Activated B cell treated with CpG ODN at 0.5 μM for 24 hours (primary cell): ENCODE data around the gene KRTAP10-11. TPM values are rescaled to one million over a fixed set of nuclear protein-coding genes. Genes with fewer than 3 reads are reported as not detected.

Experiments used
- ATAC-seq: fragments of 200-7000 bp; cut with Tn5 transposase; one replicate; pipeline ENCODE4 v1.10.0; 2021; ENCODE audit warnings: low read depth, mild to moderate bottlenecking, moderate library complexity
- CTCF ChIA-PET: fragments of 350-600 bp; sonication (Branson Sonifier 250); formaldehyde crosslinking; loops from one replicate; lab custom pipeline; 2021; ENCODE audit warnings: antibody characterized with exemption; lab: Charles Lee
- POLR2A ChIA-PET: fragments of 350-600 bp; sonication (Branson Sonifier 250); formaldehyde crosslinking; loops from one replicate; lab custom pipeline; 2021; ENCODE audit warnings: antibody characterized with exemption; lab: Charles Lee
- DNase-seq: peaks from one replicate; pipeline ENCODE4 v3.0.0; 2022
- H3K27ac Mint-ChIP-seq: one replicate; pipeline ENCODE4 v1.8.0; 2020; ENCODE audit warnings: mixed read lengths
- H3K27me3 Mint-ChIP-seq: one replicate; pipeline ENCODE4 v1.8.0; 2021; ENCODE audit warnings: mixed read lengths
- H3K36me3 Mint-ChIP-seq: one replicate; pipeline ENCODE4 v1.8.0; 2021; ENCODE audit warnings: low read depth, mixed read lengths
- H3K4me1 Mint-ChIP-seq: one replicate; pipeline ENCODE4 v1.8.0; 2021; ENCODE audit warnings: mixed read lengths
- H3K4me3 Mint-ChIP-seq: one replicate; pipeline ENCODE4 v1.8.0; 2020; ENCODE audit warnings: mild to moderate bottlenecking, mixed read lengths
- H3K9me3 Mint-ChIP-seq: one replicate; pipeline ENCODE4 v1.8.0; 2020; ENCODE audit warnings: mixed read lengths
- CTCF ChIP-seq: fragments of 200-600 bp; IDR thresholded peaks from one replicate; pipeline ENCODE4 v1.8.0; 2022; ENCODE audit warnings: antibody characterized with exemption, mild to moderate bottlenecking
- intact Hi-C: fragments of 100-400 bp; cut with micrococcal nuclease; formaldehyde crosslinking; loops from one replicate; pipeline ENCODE4 v1.15.1; 2024
- total RNA-seq: library from RNA; stranded (reverse); gene quantifications from 2 replicates; pipeline ENCODE4 v1.2.3, GENCODE V29; 2022

Gene KRTAP10-11
- total RNA-seq, 1 donor from 2014 or later = not detected

- DNase-seq = no peak
- ChIA-PET POLR2A (no interaction called here), CTCF (no interaction called here)
- Mint-ChIP-seq H3K27me3 (peaks cover 32% of the 10 kb centered on the region), H3K4me3 (no peak within 1 kb of the TSS), H3K27ac (no peak within 1 kb of the TSS), H3K4me1 (no peaks in the 10 kb centered on the region), H3K9me3 (peaks cover 11% of the 10 kb centered on the region), H3K36me3 (no peaks in the 10 kb centered on the region)
- intact Hi-C loops = no loop called here
- TF ChIP-seq CTCF = no peak
- ATAC-seq = no peak
Observed at GRCh38 chr21:44666401-44667320, 20.4 kb downstream of the KRTAP10-11 start, which contains the start of gene KRTAP12-2. KRTAP12-2 (minus strand) TSS chr21:44666927; CDS start chr21:44666886, 41 bp downstream.

GRCh38 chr21:44667612-44668011 lies 21.4 kb downstream of the KRTAP10-11 start:
- no peak for TF ChIP-seq CTCF
- Mint-ChIP-seq H3K27me3 (peaks cover 29% of the 10 kb centered on the region), H3K4me3 (no peak overlapping the region), H3K27ac (no peak overlapping the region), H3K4me1 (no peaks in the 10 kb centered on the region), H3K36me3 (no peaks in the 10 kb centered on the region), H3K9me3 (peaks cover 12% of the 10 kb centered on the region)
- DNase-seq (no peak), ATAC-seq (no peak)
- POLR2A ChIA-PET = no interaction called here
- intact Hi-C loops = no loop called here
- CTCF ChIA-PET = no interaction called here

- H3K36me3 Mint-ChIP-seq = no peaks in the 10 kb centered on the region
- intact Hi-C loops = no loop called here
- H3K4me1 Mint-ChIP-seq = no peaks in the 10 kb centered on the region
- ChIA-PET POLR2A (no interaction called here), CTCF (no interaction called here)
- DNase-seq (no peak), ATAC-seq (no peak)
- peaks cover 21% of the 10 kb centered on the region for H3K27me3 Mint-ChIP-seq
- no peak for TF ChIP-seq CTCF
- H3K9me3 Mint-ChIP-seq = peaks cover 16% of the 10 kb centered on the region
- H3K4me3 Mint-ChIP-seq = no peak overlapping the region
- no peak overlapping the region for H3K27ac Mint-ChIP-seq
Observed at GRCh38 chr21:44670642-44671432, 24.6 kb downstream of the KRTAP10-11 start.

- peaks cover 16% of the 10 kb centered on the region for H3K9me3 Mint-ChIP-seq
- POLR2A ChIA-PET = no interaction called here
Observed at GRCh38 chr21:44671911-44672310, 25.7 kb downstream of the KRTAP10-11 start.

More at GRCh38 chr21:44671911-44672310, 25.7 kb downstream of the KRTAP10-11 start:
- DNase-seq (no peak), ATAC-seq (no peak)
- Mint-ChIP-seq H3K27ac (no peak overlapping the region), H3K4me3 (no peak overlapping the region), H3K36me3 (no peaks in the 10 kb centered on the region), H3K27me3 (peaks cover 17% of the 10 kb centered on the region), H3K4me1 (no peaks in the 10 kb centered on the region)
- CTCF ChIA-PET = no interaction called here
- no peak for TF ChIP-seq CTCF
- intact Hi-C loops = no loop called here
